SK-N-SH (cell line): ENCODE data around the gene CDH13. TPM values are rescaled to one million over a fixed set of nuclear protein-coding genes. Genes with fewer than 3 reads are reported as not detected.

Source experiments
- CTCF ChIA-PET: fragments of 300-600, 350-600 bp; formaldehyde crosslinking; extraction: SDS; loops from one replicate; lab custom pipeline; 2021; lab: Yijun Ruan, JAX
- POLR2A ChIA-PET: fragments of 350-600 bp; sonication (Branson Sonifier 250); formaldehyde crosslinking; extraction: SDS; loops from one replicate; lab custom pipeline; 2020; ENCODE audit warnings: antibody characterized with exemption, inconsistent platforms; lab: Yijun Ruan, JAX
- DNase-seq: peaks from one replicate; pipeline ENCODE4 v3.0.0; 2012
- H2AFZ ChIP-seq: fragments of 200-600 bp; sonication (generic); 2 replicates; pipeline ENCODE4 v1.8.1; 2016; ENCODE audit warnings: antibody characterized with exemption, mild to moderate bottlenecking, low read depth
- H3F3A ChIP-seq: fragments of 200-600 bp; sonication (generic); replicated peaks from 2 replicates; pipeline ENCODE3; 2016; ENCODE audit warnings: antibody characterized with exemption, mild to moderate bottlenecking; ENCODE audit not compliant: insufficient read depth
- H3K27ac ChIP-seq, 2 experiments: fragments of 200-500 bp in 1 of 2; fragments of 200-600 bp in 1 of 2; sonication (Bioruptor generic) in 1 of 2; sonication (generic), shearing (Covaris generic) in 1 of 2; 2 replicates each; pipeline versions ENCODE4 v1.5.1 to v1.6.1; 2014 to 2016; ENCODE audit warnings: low read depth in 2 of 2, inconsistent platforms in 1 of 2, low read length in 1 of 2, mild to moderate bottlenecking in 1 of 2, mixed read lengths in 1 of 2
- H3K27me3 ChIP-seq: fragments of 200-600 bp; sonication (generic), shearing (Covaris generic); 2 replicates; pipeline ENCODE4 v1.6.1; 2016; ENCODE audit warnings: mixed run types; ENCODE audit not compliant: insufficient read depth
- H3K36me3 ChIP-seq, 2 experiments: fragments of 200-500 bp in 1 of 2; fragments of 200-600 bp in 1 of 2; sonication (Bioruptor generic) in 1 of 2; sonication (generic) in 1 of 2; replicated peaks in 1 of 2; 2 replicates each; pipeline versions ENCODE3 to v1.5.1; 2014 to 2016; ENCODE audit warnings: low read length in 1 of 2, mild to moderate bottlenecking in 1 of 2; ENCODE audit not compliant: insufficient read depth in 2 of 2, control insufficient read depth in 1 of 2
- H3K4me1 ChIP-seq, 2 experiments: fragments of 200-500 bp in 1 of 2; fragments of 200-600 bp in 1 of 2; sonication (Bioruptor generic) in 1 of 2; sonication (generic), shearing (Covaris generic) in 1 of 2; 2 replicates each; pipeline versions ENCODE4 v1.5.1 to v1.6.1; 2014 to 2016; ENCODE audit warnings: low read depth in 1 of 2, low read length in 1 of 2, mixed run types in 1 of 2; ENCODE audit not compliant: insufficient read depth in 2 of 2, control insufficient read depth in 1 of 2
- H3K4me2 ChIP-seq: fragments of 200-600 bp; sonication (generic), shearing (Covaris generic); 2 replicates; pipeline ENCODE4 v1.6.1; 2017; ENCODE audit warnings: mixed run types
- H3K4me3 ChIP-seq, 2 experiments: fragments of 200-500 bp in 1 of 2; fragments of 200-600 bp in 1 of 2; sonication (Bioruptor generic) in 1 of 2; sonication (generic), shearing (Covaris generic) in 1 of 2; 2 replicates each; pipeline versions ENCODE4 v1.5.1 to v1.8.1; 2014 to 2016; ENCODE audit warnings: low read depth in 2 of 2, inconsistent platforms in 1 of 2, low read length in 1 of 2, mild to moderate bottlenecking in 1 of 2, mixed read lengths in 1 of 2, moderate library complexity in 1 of 2
- H3K79me2 ChIP-seq: fragments of 200-600 bp; sonication (generic); 2 replicates; pipeline ENCODE4 v1.8.1; 2017; ENCODE audit warnings: mild to moderate bottlenecking; ENCODE audit not compliant: insufficient read depth
- H3K9ac ChIP-seq: fragments of 200-600 bp; sonication (generic); 2 replicates; pipeline ENCODE4 v1.6.1; 2017; ENCODE audit warnings: mixed run types
- H3K9me2 ChIP-seq: fragments of 200-600 bp; sonication (generic); 2 replicates; pipeline ENCODE4 v1.6.1; 2017; ENCODE audit warnings: mixed run types
- H3K9me3 ChIP-seq: fragments of 200-600 bp; sonication (generic); 2 replicates; pipeline ENCODE4 v1.6.1; 2017; ENCODE audit warnings: mixed run types, mild to moderate bottlenecking, moderate library complexity
- H4K20me1 ChIP-seq: fragments of 200-600 bp; sonication (generic); 2 replicates; pipeline ENCODE4 v1.6.1; 2017; ENCODE audit warnings: mild to moderate bottlenecking, mixed run types; ENCODE audit not compliant: insufficient read depth
- CHD2 ChIP-seq: fragments of 150-350 bp; IDR thresholded peaks from 2 replicates; pipeline ENCODE4 v1.6.1; 2018; ENCODE audit warnings: low read length; ENCODE audit not compliant: partially characterized antibody
- ELF1 ChIP-seq: IDR thresholded peaks from 2 replicates; pipeline ENCODE4 v1.4.0; 2012
- EP300 ChIP-seq, 2 experiments: IDR thresholded peaks; 2 replicates each; pipeline versions ENCODE4 v1.4.0 to v1.6.1; 2012; ENCODE audit warnings: borderline replicate concordance in 1 of 2, low read depth in 1 of 2, low read length in 1 of 2
- FOXM1 ChIP-seq: IDR thresholded peaks from 2 replicates; pipeline ENCODE4 v1.4.0; 2012; ENCODE audit warnings: low read depth, mild to moderate bottlenecking
- JUND ChIP-seq: IDR thresholded peaks from 2 replicates; pipeline ENCODE4 v1.4.0; 2012
- MXI1 ChIP-seq: IDR thresholded peaks from 2 replicates; pipeline ENCODE4 v1.6.1; 2012; ENCODE audit warnings: mild to moderate bottlenecking, low read depth, low read length, improper control_type of control experiment
- NFIC ChIP-seq: IDR thresholded peaks from 2 replicates; pipeline ENCODE4 v1.4.0; 2012; ENCODE audit warnings: borderline replicate concordance
- NRF1 ChIP-seq: IDR thresholded peaks from 2 replicates; pipeline ENCODE4 v1.6.1; 2012; ENCODE audit warnings: low read depth, mild to moderate bottlenecking, low read length
- POLR2AphosphoS5 ChIP-seq: IDR thresholded peaks from 2 replicates; pipeline ENCODE4 v1.6.1; 2012; ENCODE audit warnings: low read depth, low read length
- RAD21 ChIP-seq: IDR thresholded peaks from 2 replicates; pipeline ENCODE4 v1.6.1; 2012; ENCODE audit warnings: mild to moderate bottlenecking, low read length
- SIN3A ChIP-seq: IDR thresholded peaks from 2 replicates; pipeline ENCODE4 v1.6.1; 2012; ENCODE audit warnings: low read depth, mild to moderate bottlenecking, low read length, moderate library complexity, borderline replicate concordance
- WGBS: methylation state at CpG from one replicate; pipeline ENCODE4 v1.1.6; 2017; ENCODE audit warnings: low lambda C conversion rate; 5-methylcytosine and 5-hydroxymethylcytosine counted together
- polyA plus RNA-seq, 3 experiments: library from polyadenylated mRNA; depleted of rRNA; stranded (reverse); fragments of >200 nt; gene quantifications; 2 replicates each; pipeline ENCODE4 v1.2.3, GENCODE V29; 2012
- TF ChIP-seq, protein P1 (sequence below): IDR thresholded peaks from 2 replicates; pipeline ENCODE4 v1.6.1; 2012; ENCODE audit warnings: mild to moderate bottlenecking, low read depth, low read length, moderate library complexity
- TF ChIP-seq, protein P2 (sequence below): IDR thresholded peaks from 2 replicates; pipeline ENCODE4 v1.4.0; 2012; ENCODE audit warnings: low read depth, borderline replicate concordance
- TF ChIP-seq, protein P3 (sequence below): fragments of 200-600 bp; sonication (generic); IDR thresholded peaks from 2 replicates; pipeline ENCODE4 v1.6.1; 2017; ENCODE audit warnings: antibody characterized with exemption, mild to moderate bottlenecking, moderate library complexity
- TF ChIP-seq, protein P4 (sequence below): fragments of 150-350 bp; IDR thresholded peaks from 2 replicates; pipeline ENCODE4 v1.6.1; 2017; ENCODE audit warnings: antibody characterized with exemption, low read length, low read depth, borderline replicate concordance
- TF ChIP-seq, protein P5 (sequence below): fragments of 150-350 bp; IDR thresholded peaks from 2 replicates; pipeline ENCODE4 v1.6.1; 2016; ENCODE audit warnings: mild to moderate bottlenecking, low read depth, low read length

The CDH13 gene
- polyA plus RNA-seq, 1 of the 3 experiments (the other 2 are of a cell fraction) = 93.0 TPM

DNA sequence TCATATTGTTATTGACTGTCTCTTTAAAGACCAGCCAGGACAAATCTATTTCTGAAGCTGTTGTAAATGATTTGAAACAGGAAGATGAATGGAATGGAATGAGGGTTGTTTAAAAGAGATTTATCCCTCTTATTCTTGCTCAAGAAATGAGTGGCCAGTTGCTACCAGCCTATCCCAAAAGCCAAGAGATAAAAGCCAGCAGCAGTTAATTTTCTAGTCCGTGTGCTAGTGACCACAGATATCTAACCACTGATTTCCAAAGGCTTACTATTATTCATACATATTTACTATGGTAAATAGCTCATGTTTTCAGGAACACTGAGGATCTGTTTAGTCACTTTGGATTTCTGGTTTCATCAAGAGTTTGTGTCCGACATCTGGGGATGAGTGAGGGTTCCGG lies 105.7 kb downstream of the CDH13 start (continued):
- TF ChIP-seq, protein P1, sequence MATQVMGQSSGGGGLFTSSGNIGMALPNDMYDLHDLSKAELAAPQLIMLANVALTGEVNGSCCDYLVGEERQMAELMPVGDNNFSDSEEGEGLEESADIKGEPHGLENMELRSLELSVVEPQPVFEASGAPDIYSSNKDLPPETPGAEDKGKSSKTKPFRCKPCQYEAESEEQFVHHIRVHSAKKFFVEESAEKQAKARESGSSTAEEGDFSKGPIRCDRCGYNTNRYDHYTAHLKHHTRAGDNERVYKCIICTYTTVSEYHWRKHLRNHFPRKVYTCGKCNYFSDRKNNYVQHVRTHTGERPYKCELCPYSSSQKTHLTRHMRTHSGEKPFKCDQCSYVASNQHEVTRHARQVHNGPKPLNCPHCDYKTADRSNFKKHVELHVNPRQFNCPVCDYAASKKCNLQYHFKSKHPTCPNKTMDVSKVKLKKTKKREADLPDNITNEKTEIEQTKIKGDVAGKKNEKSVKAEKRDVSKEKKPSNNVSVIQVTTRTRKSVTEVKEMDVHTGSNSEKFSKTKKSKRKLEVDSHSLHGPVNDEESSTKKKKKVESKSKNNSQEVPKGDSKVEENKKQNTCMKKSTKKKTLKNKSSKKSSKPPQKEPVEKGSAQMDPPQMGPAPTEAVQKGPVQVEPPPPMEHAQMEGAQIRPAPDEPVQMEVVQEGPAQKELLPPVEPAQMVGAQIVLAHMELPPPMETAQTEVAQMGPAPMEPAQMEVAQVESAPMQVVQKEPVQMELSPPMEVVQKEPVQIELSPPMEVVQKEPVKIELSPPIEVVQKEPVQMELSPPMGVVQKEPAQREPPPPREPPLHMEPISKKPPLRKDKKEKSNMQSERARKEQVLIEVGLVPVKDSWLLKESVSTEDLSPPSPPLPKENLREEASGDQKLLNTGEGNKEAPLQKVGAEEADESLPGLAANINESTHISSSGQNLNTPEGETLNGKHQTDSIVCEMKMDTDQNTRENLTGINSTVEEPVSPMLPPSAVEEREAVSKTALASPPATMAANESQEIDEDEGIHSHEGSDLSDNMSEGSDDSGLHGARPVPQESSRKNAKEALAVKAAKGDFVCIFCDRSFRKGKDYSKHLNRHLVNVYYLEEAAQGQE = no peak
- TF ChIP-seq MXI1 (no peak), RAD21 (no peak), SIN3A (no peak)

DNA sequence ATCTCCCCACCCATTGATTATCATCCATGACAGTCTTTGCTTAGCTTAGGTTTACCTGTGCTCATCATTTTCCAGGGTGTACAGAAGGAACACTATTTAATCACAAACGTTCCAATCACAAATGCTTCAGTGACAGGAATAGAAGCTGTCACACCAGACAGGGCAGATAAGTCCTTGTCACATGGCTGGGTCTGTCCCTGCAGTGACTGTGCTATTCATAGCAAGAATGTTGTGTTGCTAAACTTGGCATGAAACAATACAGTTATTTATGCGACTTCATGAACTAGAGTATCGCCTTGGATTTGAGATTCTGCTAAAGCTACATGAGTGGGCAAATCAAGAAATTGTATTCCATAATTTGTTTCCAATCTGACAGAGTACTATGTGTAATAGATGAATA lies 108.4 kb downstream of the CDH13 start:
- H3K36me3 ChIP-seq = peaks cover 0 to 3% of the 10 kb centered on the region in 2 experiments
- no peak overlapping the region for H2AFZ ChIP-seq
- H3F3A ChIP-seq = peaks cover 7% of the 10 kb centered on the region
- H3K27ac ChIP-seq = peak overlapping the region; percentile 65 to 67; a peak in 3 of 4 replicates
- peaks cover 3% of the 10 kb centered on the region; the same call in 1 of the 2 replicates for H3K79me2 ChIP-seq
- peak overlapping the region; percentile 66; the same call in 1 of the 2 replicates for H3K4me2 ChIP-seq
- H3K4me3 ChIP-seq = peak overlapping the region in 1 of 2 experiments; percentile 27; a peak in 2 of 4 replicates
- no peaks in the 10 kb centered on the region for H4K20me1 ChIP-seq
- POLR2A ChIA-PET = no interaction called here
- H3K27me3 ChIP-seq = no peaks in the 10 kb centered on the region
- H3K9me2 ChIP-seq = no peaks in the 10 kb centered on the region
- no peak for DNase-seq
- no peak overlapping the region for H3K9ac ChIP-seq
- H3K4me1 ChIP-seq = no peaks in the 10 kb centered on the region; a peak in 2 of 4 replicates
- WGBS = 21% methylated on average over 3 of the region's 3 CpGs
- TF ChIP-seq NFIC (no peak), JUND (no peak), FOXM1 (no peak), EP300 (IDR thresholded peaks at IDR 0.05; ENCODE audit: borderline replicate concordance in 1 of 2, low read depth in 1 of 2, low read length in 1 of 2) (no peak), CHD2 (no peak), POLR2AphosphoS5 (no peak), NRF1 (no peak), ELF1 (no peak)
- TF ChIP-seq, protein P2, sequence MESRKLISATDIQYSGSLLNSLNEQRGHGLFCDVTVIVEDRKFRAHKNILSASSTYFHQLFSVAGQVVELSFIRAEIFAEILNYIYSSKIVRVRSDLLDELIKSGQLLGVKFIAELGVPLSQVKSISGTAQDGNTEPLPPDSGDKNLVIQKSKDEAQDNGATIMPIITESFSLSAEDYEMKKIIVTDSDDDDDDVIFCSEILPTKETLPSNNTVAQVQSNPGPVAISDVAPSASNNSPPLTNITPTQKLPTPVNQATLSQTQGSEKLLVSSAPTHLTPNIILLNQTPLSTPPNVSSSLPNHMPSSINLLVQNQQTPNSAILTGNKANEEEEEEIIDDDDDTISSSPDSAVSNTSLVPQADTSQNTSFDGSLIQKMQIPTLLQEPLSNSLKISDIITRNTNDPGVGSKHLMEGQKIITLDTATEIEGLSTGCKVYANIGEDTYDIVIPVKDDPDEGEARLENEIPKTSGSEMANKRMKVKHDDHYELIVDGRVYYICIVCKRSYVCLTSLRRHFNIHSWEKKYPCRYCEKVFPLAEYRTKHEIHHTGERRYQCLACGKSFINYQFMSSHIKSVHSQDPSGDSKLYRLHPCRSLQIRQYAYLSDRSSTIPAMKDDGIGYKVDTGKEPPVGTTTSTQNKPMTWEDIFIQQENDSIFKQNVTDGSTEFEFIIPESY = no peak
- TF ChIP-seq, protein P3, sequence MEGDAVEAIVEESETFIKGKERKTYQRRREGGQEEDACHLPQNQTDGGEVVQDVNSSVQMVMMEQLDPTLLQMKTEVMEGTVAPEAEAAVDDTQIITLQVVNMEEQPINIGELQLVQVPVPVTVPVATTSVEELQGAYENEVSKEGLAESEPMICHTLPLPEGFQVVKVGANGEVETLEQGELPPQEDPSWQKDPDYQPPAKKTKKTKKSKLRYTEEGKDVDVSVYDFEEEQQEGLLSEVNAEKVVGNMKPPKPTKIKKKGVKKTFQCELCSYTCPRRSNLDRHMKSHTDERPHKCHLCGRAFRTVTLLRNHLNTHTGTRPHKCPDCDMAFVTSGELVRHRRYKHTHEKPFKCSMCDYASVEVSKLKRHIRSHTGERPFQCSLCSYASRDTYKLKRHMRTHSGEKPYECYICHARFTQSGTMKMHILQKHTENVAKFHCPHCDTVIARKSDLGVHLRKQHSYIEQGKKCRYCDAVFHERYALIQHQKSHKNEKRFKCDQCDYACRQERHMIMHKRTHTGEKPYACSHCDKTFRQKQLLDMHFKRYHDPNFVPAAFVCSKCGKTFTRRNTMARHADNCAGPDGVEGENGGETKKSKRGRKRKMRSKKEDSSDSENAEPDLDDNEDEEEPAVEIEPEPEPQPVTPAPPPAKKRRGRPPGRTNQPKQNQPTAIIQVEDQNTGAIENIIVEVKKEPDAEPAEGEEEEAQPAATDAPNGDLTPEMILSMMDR = no peak
- TF ChIP-seq, protein P4, sequence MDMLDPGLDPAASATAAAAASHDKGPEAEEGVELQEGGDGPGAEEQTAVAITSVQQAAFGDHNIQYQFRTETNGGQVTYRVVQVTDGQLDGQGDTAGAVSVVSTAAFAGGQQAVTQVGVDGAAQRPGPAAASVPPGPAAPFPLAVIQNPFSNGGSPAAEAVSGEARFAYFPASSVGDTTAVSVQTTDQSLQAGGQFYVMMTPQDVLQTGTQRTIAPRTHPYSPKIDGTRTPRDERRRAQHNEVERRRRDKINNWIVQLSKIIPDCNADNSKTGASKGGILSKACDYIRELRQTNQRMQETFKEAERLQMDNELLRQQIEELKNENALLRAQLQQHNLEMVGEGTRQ = no peak
- TF ChIP-seq, protein P5, sequence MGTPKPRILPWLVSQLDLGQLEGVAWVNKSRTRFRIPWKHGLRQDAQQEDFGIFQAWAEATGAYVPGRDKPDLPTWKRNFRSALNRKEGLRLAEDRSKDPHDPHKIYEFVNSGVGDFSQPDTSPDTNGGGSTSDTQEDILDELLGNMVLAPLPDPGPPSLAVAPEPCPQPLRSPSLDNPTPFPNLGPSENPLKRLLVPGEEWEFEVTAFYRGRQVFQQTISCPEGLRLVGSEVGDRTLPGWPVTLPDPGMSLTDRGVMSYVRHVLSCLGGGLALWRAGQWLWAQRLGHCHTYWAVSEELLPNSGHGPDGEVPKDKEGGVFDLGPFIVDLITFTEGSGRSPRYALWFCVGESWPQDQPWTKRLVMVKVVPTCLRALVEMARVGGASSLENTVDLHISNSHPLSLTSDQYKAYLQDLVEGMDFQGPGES = no peak
- H3K9me3 ChIP-seq = no peaks in the 10 kb centered on the region
- CTCF ChIA-PET = interaction anchor here (1.0 kb wide), 1 partner anchor 9 kb away, joined by 3 read pairs; no protein-coding TSS in a partner anchor
